RWPE2 (cell line): ENCODE measurements around the gene AHDC1.
A peak's percentile ranks its signal among the peaks of the same experiment; 100 is the strongest.

ENCODE experiments used
- ATAC-seq: fragments of 200-7000 bp; cut with Tn5 transposase; 3 replicates; pipeline ENCODE4 v1.9.1; 2021; ENCODE audit warnings: low read depth
- DNase-seq: peaks from one replicate; pipeline ENCODE4 v3.0.0-alpha.2; 2020; ENCODE audit warnings: low spot score
- H3K27ac ChIP-seq: fragments of 450-650 bp; 2 replicates; pipeline ENCODE4 v1.5.1; 2017; ENCODE audit warnings: mild to moderate bottlenecking; ENCODE audit not compliant: poor library complexity, severe bottlenecking
- H3K27me3 ChIP-seq: fragments of 250-450 bp; sonication (Bioruptor Pico); 2 replicates; pipeline ENCODE4 v1.5.1; 2021; ENCODE audit warnings: mild to moderate bottlenecking, moderate library complexity; ENCODE audit not compliant: insufficient read depth, poor library complexity, severe bottlenecking
- H3K36me3 ChIP-seq: fragments of 250-450 bp; sonication (Bioruptor Pico); 2 replicates; pipeline ENCODE4 v1.5.1; 2020; ENCODE audit warnings: low read depth, mild to moderate bottlenecking, moderate library complexity
- H3K4me1 ChIP-seq: fragments of 250-450 bp; sonication (Bioruptor Pico); 2 replicates; pipeline ENCODE4 v1.5.1; 2021; ENCODE audit warnings: mild to moderate bottlenecking, moderate library complexity; ENCODE audit not compliant: insufficient read depth, poor library complexity, severe bottlenecking
- H3K4me3 ChIP-seq: fragments of 250-450 bp; sonication (Bioruptor Pico); 2 replicates; pipeline ENCODE4 v1.5.1; 2021; ENCODE audit warnings: mild to moderate bottlenecking, moderate library complexity; ENCODE audit not compliant: severe bottlenecking
- H3K9me3 ChIP-seq: fragments of 250-450 bp; sonication (Bioruptor Pico); 2 replicates; pipeline ENCODE4 v1.5.1; 2021; ENCODE audit warnings: mild to moderate bottlenecking, moderate library complexity; ENCODE audit not compliant: severe bottlenecking
- TF ChIP-seq, protein P1 (sequence below): fragments of 450-650 bp; IDR thresholded peaks from one replicate; pipeline ENCODE4 v1.5.1; 2017; ENCODE audit warnings: mild to moderate bottlenecking, moderate library complexity; ENCODE audit not compliant: poor library complexity, severe bottlenecking

AHDC1 gene

GRCh38 chr1:27521336-27521831 is 82.6 kb downstream of the AHDC1 start:
- DNase-seq (no peak), ATAC-seq (no peak)
- Histone ChIP-seq H3K36me3 (no peaks in the 10 kb centered on the region), H3K27ac (peak overlapping the region; percentile 77), H3K9me3 (no peaks in the 10 kb centered on the region), H3K4me1 (peaks cover 44% of the 10 kb centered on the region), H3K27me3 (no peaks in the 10 kb centered on the region), H3K4me3 (no peak overlapping the region)
- TF ChIP-seq, protein P1, sequence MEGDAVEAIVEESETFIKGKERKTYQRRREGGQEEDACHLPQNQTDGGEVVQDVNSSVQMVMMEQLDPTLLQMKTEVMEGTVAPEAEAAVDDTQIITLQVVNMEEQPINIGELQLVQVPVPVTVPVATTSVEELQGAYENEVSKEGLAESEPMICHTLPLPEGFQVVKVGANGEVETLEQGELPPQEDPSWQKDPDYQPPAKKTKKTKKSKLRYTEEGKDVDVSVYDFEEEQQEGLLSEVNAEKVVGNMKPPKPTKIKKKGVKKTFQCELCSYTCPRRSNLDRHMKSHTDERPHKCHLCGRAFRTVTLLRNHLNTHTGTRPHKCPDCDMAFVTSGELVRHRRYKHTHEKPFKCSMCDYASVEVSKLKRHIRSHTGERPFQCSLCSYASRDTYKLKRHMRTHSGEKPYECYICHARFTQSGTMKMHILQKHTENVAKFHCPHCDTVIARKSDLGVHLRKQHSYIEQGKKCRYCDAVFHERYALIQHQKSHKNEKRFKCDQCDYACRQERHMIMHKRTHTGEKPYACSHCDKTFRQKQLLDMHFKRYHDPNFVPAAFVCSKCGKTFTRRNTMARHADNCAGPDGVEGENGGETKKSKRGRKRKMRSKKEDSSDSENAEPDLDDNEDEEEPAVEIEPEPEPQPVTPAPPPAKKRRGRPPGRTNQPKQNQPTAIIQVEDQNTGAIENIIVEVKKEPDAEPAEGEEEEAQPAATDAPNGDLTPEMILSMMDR, result no peak

- no peaks in the 10 kb centered on the region for H3K27me3 ChIP-seq
- H3K4me1 ChIP-seq, result peaks cover 37% of the 10 kb centered on the region
- no peak for DNase-seq
- ATAC-seq, result no peak
- no peaks in the 10 kb centered on the region for H3K9me3 ChIP-seq
- TF ChIP-seq, protein P1, result no peak
- H3K27ac ChIP-seq, result no peak overlapping the region
- no peak overlapping the region for H3K4me3 ChIP-seq
- no peaks in the 10 kb centered on the region for H3K36me3 ChIP-seq
Observed at GRCh38 chr1:27520651-27521050, 83.3 kb downstream of the AHDC1 start.

GRCh38 chr1:27519331-27520258 is 84.3 kb downstream of the AHDC1 start:
- Histone ChIP-seq H3K4me1 (peaks cover 29% of the 10 kb centered on the region), H3K36me3 (no peaks in the 10 kb centered on the region), H3K27me3 (no peaks in the 10 kb centered on the region), H3K27ac (no peak overlapping the region), H3K9me3 (no peaks in the 10 kb centered on the region), H3K4me3 (no peak overlapping the region)
- TF ChIP-seq, protein P1, result no peak
- no peak for DNase-seq
- ATAC-seq, result no peak

DNA sequence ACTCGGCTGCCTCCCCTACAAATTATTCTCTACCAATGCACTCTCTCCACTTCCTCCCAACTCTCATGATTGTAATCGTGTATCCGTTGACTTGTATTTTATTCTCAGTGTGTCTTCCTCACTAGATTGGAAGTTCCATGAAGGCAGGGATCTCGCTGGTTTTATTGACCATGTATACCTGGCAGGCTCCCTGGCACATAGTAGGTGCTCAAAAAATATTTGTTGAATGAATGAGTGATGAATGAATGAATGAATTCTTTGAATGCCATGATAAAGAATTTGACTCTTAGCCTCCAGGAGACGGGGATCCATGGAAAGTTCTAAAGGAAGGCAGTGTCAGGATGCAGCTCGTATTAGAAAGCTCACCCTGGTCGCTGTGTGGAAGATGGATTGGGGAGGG is 85.1 kb downstream of the AHDC1 start:
- Histone ChIP-seq H3K9me3 (no peaks in the 10 kb centered on the region), H3K27ac (peak overlapping the region; percentile 51), H3K4me3 (no peak overlapping the region), H3K4me1 (peaks cover 29% of the 10 kb centered on the region), H3K27me3 (no peaks in the 10 kb centered on the region), H3K36me3 (no peaks in the 10 kb centered on the region)
- ATAC-seq (no peak), DNase-seq (no peak)
- TF ChIP-seq, protein P1, result no peak
